ENCODE measurements around the gene CGB3.
"Not testable (repeated sequence)": the region's sequence is repeated elsewhere in the genome, so short reads cannot be mapped to it uniquely, and the experiment has no call there.

Gene CGB3

DNA sequence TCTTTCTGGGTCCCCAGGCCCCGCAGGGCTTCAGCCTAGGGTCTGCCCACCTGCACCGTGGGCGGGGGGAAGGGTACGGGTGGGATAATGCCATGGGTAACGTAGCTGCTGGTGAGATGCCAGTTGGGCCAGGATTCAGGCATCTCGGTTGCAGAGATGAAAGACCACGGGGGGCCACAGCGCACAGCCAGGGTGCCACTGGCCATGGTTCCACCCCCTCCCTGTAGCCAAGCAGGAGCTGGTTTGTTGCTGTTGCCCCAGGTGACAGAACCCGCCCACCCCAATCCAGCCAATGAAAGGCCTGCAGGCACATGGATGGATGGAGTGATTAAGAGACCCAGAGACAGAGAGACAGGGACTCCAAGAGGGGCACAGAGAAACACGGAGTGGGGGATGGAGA lies 34.4 kb upstream of the CGB3 start:
- no peak for DNase-seq (ENCODE audit: low read depth)
- no peak overlapping the region for H3K9ac ChIP-seq (ENCODE audit: low read length)
- H3K4me3 ChIP-seq (ENCODE audit: low read length): no peak overlapping the region
- H3K27me3 ChIP-seq (replicated peaks; ENCODE audit: control insufficient read depth, insufficient read depth, low read length): peaks cover 25% of the 10 kb centered on the region
- H3K4me1 ChIP-seq (ENCODE audit: control insufficient read depth, insufficient read depth, low read length): peaks cover 11% of the 10 kb centered on the region
- H3K36me3 ChIP-seq (ENCODE audit: control insufficient read depth, insufficient read depth, low read length, severe bottlenecking): no peaks in the 10 kb centered on the region
- no peaks in the 10 kb centered on the region for H3K9me3 ChIP-seq (ENCODE audit: control insufficient read depth, low read length)

DNA sequence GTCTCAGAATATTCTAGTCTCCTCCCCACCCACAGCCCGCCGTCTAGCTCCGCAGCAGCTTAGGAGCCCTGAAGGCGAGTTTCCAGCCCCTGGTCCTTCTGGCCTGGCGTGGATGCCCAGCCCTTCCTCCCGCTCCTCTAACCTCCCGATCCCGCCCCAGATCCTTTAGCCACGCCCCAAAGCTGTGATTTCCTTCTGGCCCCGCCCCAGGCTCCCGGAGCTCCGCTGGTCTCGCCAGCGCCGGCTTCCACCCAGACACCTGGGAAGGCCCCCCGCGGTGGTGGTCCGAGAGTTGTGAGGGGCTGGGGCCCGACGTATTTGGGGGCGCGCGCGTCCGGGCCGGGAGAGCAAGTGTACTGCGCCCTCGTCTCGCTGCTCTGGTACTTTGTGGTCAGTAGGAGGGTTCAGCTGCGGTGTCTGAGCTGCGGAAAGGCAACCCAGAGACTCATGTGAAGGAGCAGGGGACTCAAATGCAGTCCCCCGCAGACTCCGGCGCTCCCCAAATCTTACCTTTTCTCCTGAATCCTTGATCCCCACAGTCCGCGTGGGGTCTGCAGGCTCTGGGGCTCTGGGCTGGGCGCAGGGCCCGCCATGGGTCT lies 33.6 kb upstream of the CGB3 start, which contains the start of gene CGB7:
Gene CGB7 (minus strand): TSS at position 114 of the 599 bp plus-strand sequence. CDS start 2,374 bp downstream, outside the sequence.
- H3K36me3 ChIP-seq (ENCODE audit: control insufficient read depth, insufficient read depth, low read length, severe bottlenecking): no peaks in the 10 kb centered on the region
- H3K4me3 ChIP-seq (ENCODE audit: low read length): peak within 1 kb of the TSS; percentile 78
- DNase-seq (ENCODE audit: low read depth): peak; percentile 74
- no peak within 1 kb of the TSS for H3K9ac ChIP-seq (ENCODE audit: low read length)
- H3K4me1 ChIP-seq (ENCODE audit: control insufficient read depth, insufficient read depth, low read length): peaks cover 11% of the 10 kb centered on the region
- H3K27me3 ChIP-seq (replicated peaks; ENCODE audit: control insufficient read depth, insufficient read depth, low read length): peaks cover 25% of the 10 kb centered on the region
- H3K9me3 ChIP-seq (ENCODE audit: control insufficient read depth, low read length): no peaks in the 10 kb centered on the region

DNA sequence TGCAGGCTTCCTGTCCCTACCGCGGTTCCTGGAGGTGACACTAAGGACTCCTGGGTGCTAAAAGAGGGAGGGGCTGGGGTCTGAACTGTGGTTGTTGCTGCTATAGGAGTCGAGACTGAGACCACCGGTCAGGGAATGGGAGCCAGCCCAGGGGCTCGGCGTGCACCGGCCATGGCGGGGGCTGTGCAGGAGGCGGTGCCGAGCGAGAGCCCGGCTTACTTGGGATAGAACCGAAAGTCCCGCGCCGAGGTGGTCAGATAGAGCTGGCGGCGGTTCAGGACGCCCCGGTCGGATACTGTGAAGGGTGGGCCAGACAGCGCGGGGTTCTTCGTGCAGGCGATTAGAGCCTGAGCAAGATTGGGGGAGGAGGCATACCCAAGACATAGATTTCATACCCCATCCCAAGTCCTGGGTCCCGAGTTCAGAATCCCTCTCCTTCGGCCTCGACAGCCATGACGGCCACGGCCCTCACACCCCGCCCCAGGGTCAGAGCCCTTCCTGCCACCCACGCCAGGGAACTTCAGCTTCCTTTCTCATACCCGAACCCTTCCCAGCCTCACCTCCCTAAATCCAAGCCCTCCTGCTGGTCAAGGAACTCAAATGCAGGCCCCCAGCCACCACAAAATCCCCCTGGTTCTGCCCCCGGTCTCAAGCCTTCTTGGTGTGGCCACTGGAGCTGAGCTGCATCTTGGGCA lies 32.9 kb upstream of the CGB3 start:
- H3K4me1 ChIP-seq (ENCODE audit: control insufficient read depth, insufficient read depth, low read length): peaks cover 11% of the 10 kb centered on the region
- peak overlapping the region; percentile 78 for H3K4me3 ChIP-seq (ENCODE audit: low read length)
- not testable (repeated sequence) for H3K36me3 ChIP-seq (ENCODE audit: control insufficient read depth, insufficient read depth, low read length, severe bottlenecking); H3K9ac ChIP-seq (ENCODE audit: low read length); H3K9me3 ChIP-seq (ENCODE audit: control insufficient read depth, low read length); DNase-seq (ENCODE audit: low read depth)
- H3K27me3 ChIP-seq (replicated peaks; ENCODE audit: control insufficient read depth, insufficient read depth, low read length): peaks cover 25% of the 10 kb centered on the region

DNA sequence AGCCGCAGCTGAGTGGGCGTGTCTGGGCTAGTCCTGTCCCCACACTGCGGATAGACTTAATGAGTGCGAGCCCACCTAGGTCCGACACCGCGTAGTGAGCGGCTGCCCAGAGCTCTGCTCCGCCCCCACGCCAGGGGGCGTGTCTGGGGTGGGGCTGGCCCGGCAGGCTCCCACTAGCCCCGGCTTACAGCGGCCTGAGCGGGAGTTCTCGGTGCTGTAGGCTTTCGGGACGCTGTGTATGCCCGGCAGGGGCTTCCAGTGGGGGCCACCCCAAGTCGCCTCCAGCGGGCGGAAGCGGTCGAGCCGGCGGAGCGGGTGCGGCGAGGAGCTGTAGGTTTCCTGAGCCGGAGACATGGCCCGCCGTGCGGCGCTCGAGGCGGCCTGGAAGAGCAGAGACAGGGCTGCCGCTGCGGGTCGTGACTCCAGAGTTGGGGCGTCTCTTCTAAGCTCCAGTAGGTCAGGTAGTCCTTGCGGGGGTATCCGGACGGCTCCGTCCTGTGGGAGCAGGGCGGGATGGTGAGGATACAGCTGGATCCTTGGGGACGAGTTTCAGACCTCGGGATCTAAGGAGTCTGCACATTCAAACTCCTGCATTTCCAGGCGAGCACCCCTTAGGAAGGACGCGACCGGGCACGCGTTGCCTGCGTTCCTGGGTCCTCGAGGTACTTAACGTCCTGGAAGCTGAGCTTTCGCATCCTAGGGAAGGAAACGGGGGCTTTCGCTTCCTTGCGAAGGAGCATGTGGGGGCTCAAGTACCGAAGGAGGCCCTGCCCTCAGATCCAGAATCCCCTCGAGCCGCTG lies 32.2 kb upstream of the CGB3 start:
- H3K27me3 ChIP-seq (replicated peaks; ENCODE audit: control insufficient read depth, insufficient read depth, low read length): peaks cover 25% of the 10 kb centered on the region
- H3K4me3 ChIP-seq (ENCODE audit: low read length): peak overlapping the region; percentile 78
- peak; percentile 78 for DNase-seq (ENCODE audit: low read depth)
- peaks cover 11% of the 10 kb centered on the region for H3K4me1 ChIP-seq (ENCODE audit: control insufficient read depth, insufficient read depth, low read length)
- H3K36me3 ChIP-seq (ENCODE audit: control insufficient read depth, insufficient read depth, low read length, severe bottlenecking): no peaks in the 10 kb centered on the region
- no peak overlapping the region for H3K9ac ChIP-seq (ENCODE audit: low read length)
- no peaks in the 10 kb centered on the region for H3K9me3 ChIP-seq (ENCODE audit: control insufficient read depth, low read length)

DNA sequence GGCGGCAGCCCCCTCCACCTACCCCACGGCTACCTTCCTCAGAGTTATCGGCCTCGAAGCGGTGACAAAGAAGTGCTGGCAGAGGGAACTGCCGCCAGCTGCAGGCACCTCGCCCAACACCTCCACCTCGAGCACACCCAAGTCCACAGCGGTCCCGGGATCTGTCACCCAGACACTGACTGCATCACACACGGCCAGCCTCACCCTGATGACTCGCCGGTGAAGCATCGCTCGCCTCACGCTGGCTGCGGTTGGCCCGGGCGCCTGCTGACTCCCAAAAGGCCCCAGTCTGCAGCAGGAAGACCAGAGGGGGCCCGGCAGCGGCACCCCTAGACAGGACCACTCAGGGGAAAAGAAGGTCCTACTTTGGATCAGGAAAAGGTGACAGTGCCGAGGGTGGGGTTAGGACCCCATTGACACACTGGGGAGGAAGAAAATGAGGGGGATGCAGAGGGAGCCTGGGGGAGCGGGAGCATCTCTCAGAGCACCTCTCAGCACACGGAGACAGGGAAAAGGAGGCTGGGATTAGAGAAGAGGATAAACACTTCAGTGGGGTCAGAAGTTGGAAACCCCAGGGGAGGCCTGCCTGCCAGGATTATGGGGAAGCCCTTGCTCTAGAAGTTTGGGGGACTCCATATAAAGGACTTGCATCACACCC lies 26.4 kb upstream of the CGB3 start:
- not testable (repeated sequence) for H3K9me3 ChIP-seq (ENCODE audit: control insufficient read depth, low read length); DNase-seq (ENCODE audit: low read depth); H3K36me3 ChIP-seq (ENCODE audit: control insufficient read depth, insufficient read depth, low read length, severe bottlenecking); H3K9ac ChIP-seq (ENCODE audit: low read length); H3K27me3 ChIP-seq (replicated peaks; ENCODE audit: control insufficient read depth, insufficient read depth, low read length); H3K4me3 ChIP-seq (ENCODE audit: low read length); H3K4me1 ChIP-seq (ENCODE audit: control insufficient read depth, insufficient read depth, low read length)

DNA sequence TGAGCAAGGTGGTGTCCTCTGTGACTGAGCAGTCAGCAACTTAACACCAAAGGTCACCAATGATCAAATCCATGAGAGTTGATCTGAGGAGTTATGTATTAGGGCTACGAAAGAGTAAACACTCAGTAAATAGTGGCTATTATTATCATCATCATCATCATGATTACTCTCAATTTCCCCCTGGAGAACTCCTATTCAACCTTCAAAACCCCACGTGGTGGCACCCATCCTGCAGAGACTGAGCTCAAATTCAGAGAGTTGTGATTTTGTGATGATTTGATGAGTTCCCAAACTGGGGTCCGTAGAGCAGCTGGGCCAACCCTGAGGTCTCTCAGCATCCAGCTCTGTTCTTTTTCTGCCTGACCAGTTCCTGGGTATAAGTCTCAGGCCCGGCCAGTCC lies 25.7 kb upstream of the CGB3 start:
- not testable (repeated sequence) for H3K27me3 ChIP-seq (replicated peaks; ENCODE audit: control insufficient read depth, insufficient read depth, low read length); H3K36me3 ChIP-seq (ENCODE audit: control insufficient read depth, insufficient read depth, low read length, severe bottlenecking); DNase-seq (ENCODE audit: low read depth); H3K9me3 ChIP-seq (ENCODE audit: control insufficient read depth, low read length); H3K9ac ChIP-seq (ENCODE audit: low read length); H3K4me3 ChIP-seq (ENCODE audit: low read length); H3K4me1 ChIP-seq (ENCODE audit: control insufficient read depth, insufficient read depth, low read length)

DNA sequence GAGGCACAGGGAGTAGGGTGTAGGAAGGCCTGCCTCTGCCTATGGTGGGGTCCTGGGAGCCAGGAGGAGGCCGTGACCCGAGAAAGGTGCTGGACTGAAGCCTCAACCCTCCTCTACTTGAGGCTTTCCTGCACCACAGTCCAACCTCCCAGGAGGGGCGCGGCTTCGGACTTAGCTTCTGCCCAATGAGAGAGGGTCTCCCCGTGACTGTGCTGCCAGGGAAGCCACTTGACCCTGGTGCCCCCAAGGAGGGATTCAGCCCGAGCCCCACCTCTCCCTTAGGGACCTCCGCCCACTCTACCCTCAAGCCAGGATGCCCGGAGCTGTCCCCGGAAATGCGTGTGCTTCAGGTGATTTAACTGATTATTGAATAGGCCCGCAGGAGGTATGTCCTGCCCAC lies 24.9 kb upstream of the CGB3 start, which contains the start of gene CGB8:
Gene CGB8 (minus strand): TSS at position 101 of the 400 bp plus-strand sequence. CDS start 372 bp downstream, outside the sequence.
- not testable (repeated sequence) for H3K4me3 ChIP-seq (ENCODE audit: low read length); H3K27me3 ChIP-seq (replicated peaks; ENCODE audit: control insufficient read depth, insufficient read depth, low read length); H3K9ac ChIP-seq (ENCODE audit: low read length); H3K9me3 ChIP-seq (ENCODE audit: control insufficient read depth, low read length); H3K4me1 ChIP-seq (ENCODE audit: control insufficient read depth, insufficient read depth, low read length); H3K36me3 ChIP-seq (ENCODE audit: control insufficient read depth, insufficient read depth, low read length, severe bottlenecking); DNase-seq (ENCODE audit: low read depth)

DNA sequence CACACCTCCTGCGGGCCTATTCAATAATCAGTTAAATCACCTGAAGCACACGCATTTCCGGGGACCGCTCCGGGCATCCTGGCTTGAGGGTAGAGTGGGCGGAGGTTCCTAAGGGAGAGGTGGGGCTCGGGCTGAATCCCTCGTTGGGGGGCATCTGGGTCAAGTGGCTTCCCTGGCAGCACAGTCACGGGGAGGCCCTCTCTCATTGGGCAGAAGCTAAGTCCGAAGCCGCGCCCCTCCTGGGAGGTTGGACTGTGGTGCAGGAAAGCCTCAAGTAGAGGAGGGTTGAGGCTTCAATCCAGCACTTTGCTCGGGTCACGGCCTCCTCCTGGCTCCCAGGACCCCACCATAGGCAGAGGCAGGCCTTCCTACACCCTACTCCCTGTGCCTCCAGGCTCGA lies 19.4 kb upstream of the CGB3 start, which contains the start of gene CGB5:
Gene CGB5 (plus strand): TSS at position 301 of the 400 bp plus-strand sequence. CDS start 362 bp downstream, outside the sequence.
- not testable (repeated sequence) for H3K36me3 ChIP-seq (ENCODE audit: control insufficient read depth, insufficient read depth, low read length, severe bottlenecking); H3K4me3 ChIP-seq (ENCODE audit: low read length); H3K9ac ChIP-seq (ENCODE audit: low read length); H3K9me3 ChIP-seq (ENCODE audit: control insufficient read depth, low read length); H3K27me3 ChIP-seq (replicated peaks; ENCODE audit: control insufficient read depth, insufficient read depth, low read length); DNase-seq (ENCODE audit: low read depth); H3K4me1 ChIP-seq (ENCODE audit: control insufficient read depth, insufficient read depth, low read length)

DNA sequence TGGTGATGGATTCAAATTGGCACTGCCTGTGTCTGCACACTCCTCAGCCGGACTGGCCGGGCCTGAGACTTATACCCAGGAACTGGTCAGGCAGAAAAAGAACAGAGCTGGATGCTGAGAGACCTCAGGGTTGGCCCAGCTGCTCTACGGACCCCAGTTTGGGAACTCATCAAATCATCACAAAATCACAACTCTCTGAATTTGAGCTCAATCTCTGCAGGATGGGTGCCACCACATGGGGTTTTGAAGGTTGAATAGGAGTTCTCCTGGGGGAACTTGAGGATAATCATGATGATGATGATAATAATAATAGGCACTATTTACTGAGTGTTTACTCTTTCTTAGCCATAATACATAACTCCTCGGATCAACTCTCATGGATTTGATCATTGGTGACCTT lies 18.5 kb upstream of the CGB3 start:
- not testable (repeated sequence) for H3K36me3 ChIP-seq (ENCODE audit: control insufficient read depth, insufficient read depth, low read length, severe bottlenecking); DNase-seq (ENCODE audit: low read depth); H3K9me3 ChIP-seq (ENCODE audit: control insufficient read depth, low read length); H3K4me1 ChIP-seq (ENCODE audit: control insufficient read depth, insufficient read depth, low read length); H3K27me3 ChIP-seq (replicated peaks; ENCODE audit: control insufficient read depth, insufficient read depth, low read length); H3K9ac ChIP-seq (ENCODE audit: low read length); H3K4me3 ChIP-seq (ENCODE audit: low read length)

DNA sequence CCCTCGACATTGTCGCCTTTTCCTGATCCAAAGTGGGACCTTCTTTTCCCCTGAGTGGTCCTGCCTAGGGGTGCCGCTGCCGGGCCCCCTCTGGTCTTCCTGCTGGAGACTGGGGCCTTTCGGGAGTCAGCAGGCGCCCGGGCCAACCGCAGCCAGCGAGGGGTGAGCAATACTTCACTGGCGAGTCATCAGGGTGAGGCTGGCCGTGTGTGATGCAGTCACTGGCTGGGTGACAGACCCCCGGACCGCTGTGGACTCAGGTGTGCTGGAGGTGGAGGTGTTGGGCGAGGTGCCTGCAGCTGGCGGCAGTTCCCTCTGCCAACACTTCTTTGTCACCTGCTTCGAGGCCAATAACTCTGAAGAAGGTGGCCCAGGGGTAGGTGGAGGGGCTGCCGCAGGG lies 18.0 kb upstream of the CGB3 start:
- Histone ChIP-seq H3K4me1 (ENCODE audit: control insufficient read depth, insufficient read depth, low read length) (no peaks in the 10 kb centered on the region), H3K9me3 (ENCODE audit: control insufficient read depth, low read length) (no peaks in the 10 kb centered on the region), H3K4me3 (ENCODE audit: low read length) (no peak overlapping the region), H3K9ac (ENCODE audit: low read length) (no peak overlapping the region), H3K27me3 (replicated peaks; ENCODE audit: control insufficient read depth, insufficient read depth, low read length) (no peaks in the 10 kb centered on the region), H3K36me3 (ENCODE audit: control insufficient read depth, insufficient read depth, low read length, severe bottlenecking) (no peaks in the 10 kb centered on the region)
- DNase-seq (ENCODE audit: low read depth): no peak

DNA sequence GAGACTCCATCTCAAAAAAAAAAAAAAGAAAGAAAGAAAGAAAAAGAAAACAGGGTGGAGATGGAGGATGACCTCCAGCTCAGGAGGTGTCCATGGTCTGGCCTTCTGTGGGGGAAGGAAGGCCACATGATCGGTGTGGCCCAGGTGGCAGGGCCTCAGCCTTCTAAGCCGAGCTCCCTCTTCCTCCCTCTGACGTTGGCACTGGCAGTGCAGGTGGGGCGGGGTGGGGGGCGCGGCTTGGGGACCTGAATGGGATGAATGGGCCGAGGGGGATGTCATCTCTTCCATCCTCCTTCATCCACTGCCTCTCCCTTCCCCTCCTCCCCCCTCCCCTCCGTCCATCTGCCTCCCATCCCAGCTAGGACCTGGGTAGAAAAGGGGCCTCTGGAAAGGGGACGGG lies 15.6 kb upstream of the CGB3 start:
- not testable (repeated sequence) for H3K4me3 ChIP-seq (ENCODE audit: low read length)

More for the DNA sequence above, 15.6 kb upstream of the CGB3 start:
- not testable (repeated sequence) for H3K27me3 ChIP-seq (replicated peaks; ENCODE audit: control insufficient read depth, insufficient read depth, low read length); DNase-seq (ENCODE audit: low read depth); H3K36me3 ChIP-seq (ENCODE audit: control insufficient read depth, insufficient read depth, low read length, severe bottlenecking); H3K4me1 ChIP-seq (ENCODE audit: control insufficient read depth, insufficient read depth, low read length); H3K9ac ChIP-seq (ENCODE audit: low read length); H3K9me3 ChIP-seq (ENCODE audit: control insufficient read depth, low read length)

Measured in adipocyte (in vitro differentiated cells).